SJSA1 (cell line): ENCODE data around the gene ARID1A. TPM values are rescaled to one million over a fixed set of nuclear protein-coding genes. Genes with fewer than 3 reads are reported as not detected.

Source experiments
- DNase-seq, 2 experiments: peaks; one replicate each; pipeline ENCODE4 v3.0.0-alpha.2; 2015 to 2020; ENCODE audit warnings: low spot score in 2 of 2, low read depth in 1 of 2
- H3K27ac ChIP-seq: fragments of 250-450 bp; sonication (Bioruptor Pico); 2 replicates; pipeline ENCODE4 v1.5.1; 2020; ENCODE audit warnings: mild to moderate bottlenecking, moderate library complexity
- H3K27me3 ChIP-seq: fragments of 250-450 bp; sonication (Bioruptor Pico); replicated peaks from 2 replicates; pipeline ENCODE4 v1.5.1; 2020; ENCODE audit warnings: mild to moderate bottlenecking, moderate library complexity
- H3K36me3 ChIP-seq: fragments of 250-450 bp; sonication (Bioruptor Pico); 2 replicates; pipeline ENCODE4 v1.5.1; 2020; ENCODE audit warnings: mild to moderate bottlenecking
- H3K4me1 ChIP-seq: fragments of 250-450 bp; sonication (Bioruptor Pico); replicated peaks from 2 replicates; pipeline ENCODE4 v1.6.1; 2021; ENCODE audit warnings: mild to moderate bottlenecking
- H3K4me3 ChIP-seq: fragments of 250-450 bp; sonication (Bioruptor Pico); 2 replicates; pipeline ENCODE4 v1.5.1; 2020; ENCODE audit warnings: mild to moderate bottlenecking
- H3K9me3 ChIP-seq: fragments of 250-450 bp; sonication (Bioruptor Pico); replicated peaks from 2 replicates; pipeline ENCODE4 v1.5.1; 2020; ENCODE audit warnings: mild to moderate bottlenecking
- total RNA-seq: library from RNA; depleted of rRNA; stranded (reverse); fragments of >200 nt; shearing (Covaris generic); gene quantifications from 2 replicates; pipeline ENCODE4 v1.2.3, GENCODE V29; 2014

Gene ARID1A
- total RNA-seq, 1 experiment from 2014 or later, result 22.2 TPM

DNA sequence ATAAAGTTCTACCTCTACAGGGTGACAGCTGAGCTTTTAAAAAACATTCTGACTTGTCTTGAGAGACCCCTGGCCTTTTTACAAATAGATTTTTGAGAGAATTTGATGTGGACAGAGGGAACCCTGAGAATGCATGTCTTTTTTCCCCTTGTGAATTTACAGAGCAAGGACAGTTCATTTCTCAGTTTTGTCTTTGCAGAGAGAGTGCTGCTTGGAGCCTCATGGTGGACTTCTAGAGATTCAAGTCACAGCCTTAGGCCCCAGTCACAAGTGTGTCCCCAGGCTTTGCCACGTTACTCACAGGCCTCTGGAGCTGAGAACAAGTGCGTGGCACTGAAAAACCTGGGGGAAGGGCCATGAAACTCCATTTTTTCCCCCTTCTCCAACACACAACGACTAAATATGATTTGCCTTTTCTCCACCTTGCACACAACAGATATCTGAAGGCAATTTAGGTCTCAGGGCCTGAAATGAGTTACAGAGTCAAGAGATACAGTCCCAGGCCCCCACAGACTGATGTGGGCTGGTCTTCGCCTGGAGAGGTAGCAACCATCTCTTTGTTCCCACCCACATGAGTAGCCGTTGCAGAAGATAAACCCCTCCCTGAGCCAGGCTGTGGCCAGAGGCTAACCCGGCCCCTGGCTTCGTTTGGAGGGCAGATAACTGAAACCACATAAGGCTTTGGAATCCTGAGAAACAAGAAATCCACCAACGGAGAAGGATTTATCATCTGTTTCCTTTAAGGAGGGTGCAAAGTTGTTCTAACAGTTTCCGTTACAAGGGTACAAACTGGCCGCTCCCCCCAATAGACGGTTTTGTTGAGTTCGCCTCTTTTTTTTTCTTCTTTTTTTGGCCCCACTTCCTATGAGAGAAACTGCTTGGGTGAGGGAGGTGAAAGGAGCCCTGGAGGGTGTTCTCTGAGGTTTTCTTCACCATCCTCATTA is 90.9 kb downstream of the ARID1A start:
- no peaks in the 10 kb centered on the region for H3K27me3 ChIP-seq
- peaks cover 17% of the 10 kb centered on the region for H3K36me3 ChIP-seq
- peak overlapping the region; percentile 58 for H3K4me3 ChIP-seq
- peak; percentile 88 to 89 for DNase-seq
- H3K9me3 ChIP-seq, result no peaks in the 10 kb centered on the region
- H3K27ac ChIP-seq, result peak overlapping the region; percentile 99
- H3K4me1 ChIP-seq, result peaks cover 84% of the 10 kb centered on the region

DNA sequence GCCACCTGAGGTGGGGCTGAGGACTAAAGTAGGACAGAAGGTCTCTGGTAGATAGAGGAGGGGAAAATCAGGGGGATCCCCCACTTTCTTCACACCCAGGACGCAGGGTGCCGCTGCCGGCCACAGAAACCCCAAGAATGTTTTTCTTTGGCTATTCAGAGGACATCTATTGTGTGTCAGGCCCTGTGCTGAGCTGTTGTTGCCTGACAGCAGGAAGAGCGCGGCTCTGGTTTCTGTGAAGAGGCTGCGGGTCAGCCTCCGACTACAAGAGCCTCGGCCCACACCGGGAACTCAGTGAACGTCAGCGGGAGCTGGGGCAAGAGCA is 91.5 kb downstream of the ARID1A start:
- Histone ChIP-seq H3K4me3 (peak overlapping the region; percentile 58), H3K27me3 (no peaks in the 10 kb centered on the region), H3K36me3 (peaks cover 12% of the 10 kb centered on the region), H3K27ac (peak overlapping the region; percentile 99), H3K4me1 (peaks cover 78% of the 10 kb centered on the region), H3K9me3 (no peaks in the 10 kb centered on the region)
- peak in 1 of 2 experiments; percentile 64 for DNase-seq

DNA sequence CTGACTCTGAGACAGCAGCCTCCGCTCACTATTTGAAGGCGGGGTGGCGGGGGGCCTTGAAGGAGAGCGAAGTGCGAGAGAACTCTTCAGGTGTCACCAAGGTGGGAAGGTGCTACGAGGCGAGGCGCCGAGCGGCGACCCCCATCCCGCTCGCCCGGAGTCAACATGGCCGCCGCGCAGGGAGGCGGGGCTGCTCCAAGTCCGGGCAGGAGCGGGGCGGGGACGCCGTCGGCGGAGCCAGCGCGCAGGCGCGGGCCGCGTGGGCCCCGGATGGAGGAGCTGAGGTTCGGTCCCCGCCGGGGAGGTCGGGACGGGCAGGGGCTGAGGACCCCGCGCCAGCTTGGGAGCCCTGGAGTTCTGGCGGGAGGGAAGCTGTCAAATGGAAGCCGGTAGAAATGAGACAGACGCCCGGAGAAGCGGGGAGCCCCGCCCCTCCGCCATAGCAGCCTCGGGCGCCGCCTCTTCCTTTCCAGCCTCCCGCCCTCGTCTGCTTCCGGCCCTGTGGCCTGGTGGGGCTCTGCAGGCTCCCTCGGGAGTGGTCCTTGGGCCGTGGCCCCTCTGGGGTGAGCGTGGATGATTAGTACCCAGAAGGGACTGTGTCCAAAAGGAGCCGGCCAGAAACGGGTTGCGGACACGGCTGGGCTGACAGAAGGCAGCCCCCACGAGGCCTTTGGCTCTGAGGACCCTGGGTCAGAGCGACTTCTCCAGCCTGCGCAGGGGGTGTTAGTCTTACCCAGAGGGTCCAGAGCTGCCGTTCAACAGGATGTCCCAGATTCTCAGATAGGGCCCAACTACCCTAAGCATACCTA is 92.1 kb downstream of the ARID1A start, which contains the start of gene PIGV:
Gene PIGV (plus strand): TSS at position 245 of the 809 bp plus-strand sequence. CDS start 2,866 bp downstream, outside the sequence.
- Histone ChIP-seq H3K4me3 (peak within 1 kb of the TSS; percentile 58), H3K36me3 (peaks cover 6% of the 10 kb centered on the region), H3K4me1 (peaks cover 72% of the 10 kb centered on the region), H3K27ac (peak within 1 kb of the TSS; percentile 99), H3K9me3 (no peaks in the 10 kb centered on the region), H3K27me3 (no peaks in the 10 kb centered on the region)
- DNase-seq, result peak; percentile 88 to 98

DNA sequence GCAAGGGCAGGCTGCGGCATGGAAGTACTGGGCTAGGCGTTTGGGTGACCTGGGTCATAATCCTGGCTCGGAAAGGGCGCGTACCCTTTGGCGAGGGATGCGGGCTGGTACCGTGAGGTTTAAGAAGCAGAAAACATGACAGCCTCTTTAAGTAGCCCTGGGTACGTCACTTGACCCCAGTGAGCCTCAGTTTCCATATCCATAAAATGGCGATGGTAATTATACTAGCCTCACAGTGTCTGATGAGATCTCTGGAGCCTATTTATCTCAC is 92.6 kb downstream of the ARID1A start:
- Histone ChIP-seq H3K4me3 (peak overlapping the region; percentile 58), H3K9me3 (no peaks in the 10 kb centered on the region), H3K36me3 (peaks cover 5% of the 10 kb centered on the region; the same call in 1 of the 2 replicates), H3K27ac (peak overlapping the region; percentile 99), H3K27me3 (no peaks in the 10 kb centered on the region), H3K4me1 (peaks cover 67% of the 10 kb centered on the region)
- no peak for DNase-seq

DNA sequence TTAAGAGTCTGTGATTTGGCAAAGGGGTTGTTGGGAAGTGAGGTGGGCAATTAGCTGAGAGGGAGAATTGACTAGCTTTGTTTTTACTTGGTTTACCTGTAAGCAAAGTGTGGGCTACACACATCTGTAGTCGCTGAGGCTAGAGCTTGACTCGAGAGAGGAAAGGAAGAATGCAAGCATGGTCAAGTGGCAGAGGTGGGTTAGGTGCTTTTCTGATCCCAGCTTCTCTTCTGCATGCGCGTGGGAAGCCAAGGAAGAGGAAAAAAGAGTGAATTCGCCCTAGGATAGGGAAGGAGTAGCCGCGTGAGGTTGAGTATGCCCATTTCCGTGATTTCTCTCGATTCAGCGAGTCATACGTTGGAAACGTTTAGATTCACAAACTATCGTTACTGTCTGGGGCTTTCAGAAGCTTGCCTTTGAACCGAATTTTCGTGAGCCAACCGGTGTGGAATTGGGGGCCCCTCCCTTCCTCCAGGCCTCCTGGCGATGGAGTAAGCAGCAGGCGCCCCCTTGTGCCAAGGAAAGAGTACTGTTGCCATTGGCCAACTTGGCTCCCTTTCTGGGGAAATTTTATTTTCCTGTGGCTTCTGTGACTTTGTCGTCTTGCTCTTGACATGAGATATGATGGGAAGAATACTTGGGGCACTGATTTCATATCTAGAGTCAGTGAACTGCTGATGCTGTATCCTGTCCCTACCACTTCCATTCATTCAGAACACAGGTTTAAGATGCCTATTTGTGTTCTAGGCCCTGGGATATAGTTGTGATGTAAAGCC is 93.2 kb downstream of the ARID1A start:
- Histone ChIP-seq H3K36me3 (peaks cover 4% of the 10 kb centered on the region; the same call in 1 of the 2 replicates), H3K4me1 (peaks cover 61% of the 10 kb centered on the region), H3K27me3 (no peaks in the 10 kb centered on the region), H3K27ac (peak overlapping the region; percentile 99), H3K9me3 (no peaks in the 10 kb centered on the region), H3K4me3 (peak overlapping the region; percentile 58)
- DNase-seq, result peak; percentile 89 to 92

DNA sequence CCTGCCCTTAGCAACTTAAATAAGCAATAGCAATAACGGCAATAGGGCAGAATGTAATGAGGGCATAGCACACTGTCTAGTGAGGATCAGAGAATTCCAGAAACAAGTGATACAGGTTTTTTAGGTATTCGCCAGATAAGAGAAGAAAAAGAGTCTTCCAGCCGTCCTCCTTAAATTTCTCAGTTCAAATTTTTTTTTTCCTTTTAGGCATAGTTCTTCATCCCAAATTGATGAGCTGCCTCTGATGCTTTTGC is 93.7 kb downstream of the ARID1A start:
- H3K36me3 ChIP-seq, result peaks cover 9% of the 10 kb centered on the region
- no peaks in the 10 kb centered on the region for H3K27me3 ChIP-seq
- no peak overlapping the region for H3K4me3 ChIP-seq
- peaks cover 56% of the 10 kb centered on the region for H3K4me1 ChIP-seq
- no peak for DNase-seq
- no peak overlapping the region for H3K27ac ChIP-seq
- H3K9me3 ChIP-seq, result no peaks in the 10 kb centered on the region

DNA sequence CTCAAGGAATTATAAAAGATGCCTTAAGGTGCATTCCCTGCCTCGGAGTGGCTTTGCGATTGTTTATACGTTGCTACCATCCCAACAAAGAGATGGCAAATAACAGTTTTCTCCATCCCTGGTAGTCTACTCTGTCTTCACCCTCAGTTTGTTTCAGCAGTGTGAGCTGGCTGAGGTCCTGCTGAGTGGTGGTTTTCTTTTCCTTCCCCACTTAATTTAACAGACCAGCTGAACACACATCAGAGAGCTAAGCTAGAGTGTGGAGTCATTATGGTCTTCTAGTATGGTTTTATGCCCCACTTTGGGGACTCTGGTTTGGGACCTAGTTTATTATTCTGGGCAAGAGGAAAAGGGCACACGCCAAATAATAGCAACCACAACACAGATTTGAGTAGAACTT is 94.1 kb downstream of the ARID1A start:
- Histone ChIP-seq H3K9me3 (no peaks in the 10 kb centered on the region), H3K27me3 (no peaks in the 10 kb centered on the region), H3K4me3 (no peak overlapping the region), H3K4me1 (peaks cover 52% of the 10 kb centered on the region), H3K27ac (no peak overlapping the region), H3K36me3 (peaks cover 13% of the 10 kb centered on the region)
- no peak for DNase-seq

DNA sequence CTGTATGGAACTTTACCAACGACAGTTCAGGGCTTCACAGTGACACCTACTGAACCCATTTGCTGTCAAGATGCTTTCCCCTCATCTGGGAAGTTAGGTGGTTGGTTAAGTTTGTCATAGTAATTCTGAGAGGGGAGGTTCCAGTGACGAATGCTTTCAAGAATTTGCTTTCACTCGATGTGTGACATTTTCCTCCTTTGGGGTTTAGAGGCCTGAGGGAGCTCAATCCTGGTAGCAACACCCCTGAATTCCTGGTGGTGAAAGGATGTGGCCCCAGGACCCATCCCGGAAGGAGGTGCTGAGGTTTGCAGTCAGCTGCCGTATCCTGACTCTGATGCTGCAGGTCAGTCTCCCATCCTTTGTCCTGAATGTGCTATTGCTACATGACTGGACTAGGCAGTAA is 94.7 kb downstream of the ARID1A start:
- peak in 1 of 2 experiments; percentile 20 for DNase-seq
- Histone ChIP-seq H3K36me3 (peaks cover 16% of the 10 kb centered on the region), H3K4me1 (peaks cover 46% of the 10 kb centered on the region), H3K27ac (no peak overlapping the region), H3K4me3 (no peak overlapping the region), H3K9me3 (no peaks in the 10 kb centered on the region), H3K27me3 (no peaks in the 10 kb centered on the region)

DNA sequence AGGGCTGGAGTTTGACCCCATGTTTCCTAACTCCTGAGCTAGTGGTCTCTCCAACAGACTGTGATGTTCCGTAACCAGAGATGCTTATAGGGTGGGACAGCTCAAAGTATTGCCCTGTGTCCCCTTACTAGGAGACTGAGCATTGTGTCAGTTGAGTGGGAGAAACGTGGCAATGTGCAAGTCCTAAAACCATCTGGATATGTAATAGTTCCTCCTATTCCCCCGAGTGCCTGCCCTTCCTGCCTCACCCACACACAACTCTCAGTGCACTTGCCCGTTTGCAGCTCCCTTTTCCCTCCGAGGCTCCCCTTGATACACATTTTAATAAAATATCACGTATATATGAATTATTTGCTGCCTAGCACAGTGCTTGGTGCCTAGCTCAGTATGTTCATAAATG is 95.3 kb downstream of the ARID1A start:
- H3K9me3 ChIP-seq, result no peaks in the 10 kb centered on the region
- H3K36me3 ChIP-seq, result peaks cover 16% of the 10 kb centered on the region
- H3K27ac ChIP-seq, result no peak overlapping the region
- H3K4me3 ChIP-seq, result no peak overlapping the region
- H3K27me3 ChIP-seq, result no peaks in the 10 kb centered on the region
- H3K4me1 ChIP-seq, result peaks cover 40% of the 10 kb centered on the region
- no peak for DNase-seq

DNA sequence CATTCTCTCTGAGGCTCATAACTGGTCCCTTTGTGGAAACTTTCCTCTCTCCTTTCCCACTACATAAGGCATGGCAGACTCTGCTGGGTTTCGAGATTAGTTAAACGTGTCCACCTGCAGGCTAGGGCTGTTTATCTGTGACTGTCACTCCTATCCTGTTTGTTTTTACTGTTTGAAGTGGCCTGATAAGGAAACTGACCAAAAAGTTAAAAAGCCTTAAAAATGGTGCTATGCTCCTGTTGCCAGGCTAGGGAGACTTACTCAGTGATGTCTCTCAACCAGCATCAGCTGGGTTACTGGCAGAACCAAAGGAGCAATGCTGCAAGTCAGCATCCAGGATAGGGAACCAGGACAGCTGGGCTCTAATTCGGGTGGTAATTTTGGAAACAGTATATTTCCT is 95.8 kb downstream of the ARID1A start:
- H3K36me3 ChIP-seq, result peaks cover 16% of the 10 kb centered on the region
- DNase-seq, result no peak
- H3K4me1 ChIP-seq, result peaks cover 35% of the 10 kb centered on the region
- no peak overlapping the region for H3K4me3 ChIP-seq
- no peaks in the 10 kb centered on the region for H3K27me3 ChIP-seq
- no peaks in the 10 kb centered on the region for H3K9me3 ChIP-seq
- H3K27ac ChIP-seq, result no peak overlapping the region

DNA sequence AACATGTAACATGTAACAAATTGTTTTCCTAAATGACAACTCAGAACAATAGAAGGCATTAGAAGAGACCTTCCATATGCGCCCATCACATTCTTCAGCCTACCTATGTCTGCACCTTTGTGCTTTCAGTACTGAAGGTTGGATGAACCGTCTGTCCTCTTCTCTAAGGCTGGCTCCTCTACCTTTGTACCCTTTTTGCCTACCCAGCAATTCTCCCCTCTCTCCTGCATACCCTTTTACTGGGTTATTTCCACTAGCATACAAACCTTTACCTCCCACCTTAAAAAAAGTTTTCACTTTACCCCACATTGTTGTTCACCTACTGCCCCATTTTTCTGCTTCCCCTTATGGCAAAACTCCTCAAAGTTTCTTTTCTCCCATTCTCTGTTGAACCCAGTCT is 97.1 kb downstream of the ARID1A start:
- peaks cover 16% of the 10 kb centered on the region for H3K36me3 ChIP-seq
- no peak for DNase-seq
- H3K27ac ChIP-seq, result no peak overlapping the region
- H3K4me3 ChIP-seq, result no peak overlapping the region
- no peaks in the 10 kb centered on the region for H3K27me3 ChIP-seq
- peaks cover 24% of the 10 kb centered on the region for H3K4me1 ChIP-seq
- H3K9me3 ChIP-seq, result no peaks in the 10 kb centered on the region

DNA sequence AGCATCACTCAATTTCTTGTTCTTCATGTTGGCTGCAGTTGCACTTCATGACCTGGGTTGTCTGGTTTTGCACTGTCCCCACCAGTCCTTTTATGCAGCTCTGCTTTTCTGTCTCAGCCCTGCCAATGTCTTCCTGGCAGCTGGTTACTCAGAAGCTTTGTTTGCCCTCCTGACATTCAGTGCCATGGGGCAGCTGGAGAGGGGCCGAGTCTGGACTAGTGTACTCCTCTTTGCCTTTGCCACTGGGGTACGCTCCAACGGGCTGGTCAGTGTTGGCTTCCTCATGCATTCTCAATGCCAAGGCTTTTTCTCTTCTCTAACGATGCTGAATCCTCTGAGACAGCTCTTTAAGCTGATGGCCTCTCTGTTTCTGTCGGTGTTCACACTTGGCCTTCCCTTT is 98.6 kb downstream of the ARID1A start:
- Histone ChIP-seq H3K27ac (no peak overlapping the region), H3K36me3 (peaks cover 16% of the 10 kb centered on the region), H3K27me3 (no peaks in the 10 kb centered on the region), H3K9me3 (no peaks in the 10 kb centered on the region), H3K4me3 (no peak overlapping the region), H3K4me1 (peaks cover 16% of the 10 kb centered on the region)
- DNase-seq, result no peak

DNA sequence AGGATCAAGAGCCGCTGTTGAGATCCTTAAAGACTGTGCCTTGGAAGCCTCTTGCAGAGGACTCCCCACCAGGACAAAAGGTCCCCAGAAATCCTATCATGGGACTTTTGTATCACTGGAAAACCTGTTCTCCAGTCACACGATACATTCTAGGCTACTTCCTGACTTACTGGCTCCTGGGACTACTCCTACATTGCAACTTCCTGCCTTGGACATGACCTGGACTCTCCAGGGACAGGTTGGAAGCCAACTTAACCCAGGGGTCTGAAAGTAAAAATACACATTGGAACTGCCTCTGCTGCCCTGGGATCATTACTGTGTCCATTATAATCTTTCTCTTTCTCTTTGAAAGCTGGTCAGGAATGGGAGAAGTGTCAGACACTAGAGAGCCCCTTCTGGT is 101.8 kb downstream of the ARID1A start:
- Histone ChIP-seq H3K4me3 (no peak overlapping the region), H3K4me1 (peaks cover 27% of the 10 kb centered on the region), H3K9me3 (no peaks in the 10 kb centered on the region), H3K27me3 (no peaks in the 10 kb centered on the region), H3K36me3 (peaks cover 16% of the 10 kb centered on the region), H3K27ac (no peak overlapping the region)
- no peak for DNase-seq
